Neural progenitor cell (in vitro differentiated cells): ENCODE results near the gene CACNA1B. TPM values are rescaled to one million over a fixed set of nuclear protein-coding genes. Genes with fewer than 3 reads are reported as not detected.

Source experiments
- DNase-seq: peaks from one replicate; pipeline ENCODE4 v3.0.0-alpha.2; 2016; ENCODE audit warnings: low spot score
- H2AFZ ChIP-seq: fragments of 200-600 bp; sonication (generic); replicated peaks from 2 replicates; pipeline ENCODE4 v1.6.1; 2016; ENCODE audit warnings: antibody characterized with exemption
- H3F3A ChIP-seq: fragments of 200-600 bp; sonication (generic); 2 replicates; pipeline ENCODE4 v1.6.1; 2016; ENCODE audit warnings: antibody characterized with exemption, low read depth
- H3K27ac ChIP-seq: fragments of 200-600 bp; sonication (generic); 2 replicates; pipeline ENCODE4 v1.5.1; 2016; ENCODE audit warnings: mild to moderate bottlenecking
- H3K27me3 ChIP-seq: fragments of 200-600 bp; sonication (generic); 2 replicates; pipeline ENCODE4 v1.6.1; 2016; ENCODE audit warnings: mild to moderate bottlenecking, moderate library complexity
- H3K36me3 ChIP-seq: fragments of 200-600 bp; sonication (generic); 2 replicates; pipeline ENCODE4 v1.5.1; 2016
- H3K4me1 ChIP-seq: fragments of 200-600 bp; sonication (generic); 2 replicates; pipeline ENCODE4 v1.6.1; 2016; ENCODE audit warnings: mixed run types
- H3K4me2 ChIP-seq: fragments of 200-600 bp; sonication (generic); 2 replicates; pipeline ENCODE4 v1.6.1; 2016
- H3K4me3 ChIP-seq: fragments of 200-600 bp; sonication (generic); 2 replicates; pipeline ENCODE4 v1.5.1; 2016
- H3K79me2 ChIP-seq: fragments of 200-600 bp; sonication (generic); 2 replicates; pipeline ENCODE4 v1.6.1; 2016; ENCODE audit warnings: low read depth
- H3K9ac ChIP-seq: fragments of 200-600 bp; sonication (generic); 2 replicates; pipeline ENCODE4 v1.6.1; 2016
- H3K9me3 ChIP-seq: fragments of 200-600 bp; sonication (generic); 2 replicates; pipeline ENCODE4 v1.5.1; 2016; ENCODE audit warnings: low read depth
- H4K20me1 ChIP-seq: fragments of 200-600 bp; sonication (generic); 2 replicates; pipeline ENCODE4 v1.6.1; 2016; ENCODE audit warnings: low read depth
- H3K27ac Mint-ChIP-seq: 3 replicates; pipeline ENCODE4 v1.8.0; 2021; ENCODE audit warnings: mixed read lengths
- H3K27me3 Mint-ChIP-seq: 2 replicates; pipeline ENCODE4 v1.8.0; 2022; ENCODE audit warnings: low read depth, mild to moderate bottlenecking, inconsistent platforms, moderate library complexity, mixed read lengths; ENCODE audit not compliant: insufficient read depth
- H3K36me3 Mint-ChIP-seq: 3 replicates; pipeline ENCODE4 v1.8.0; 2021; ENCODE audit warnings: mixed read lengths
- H3K4me1 Mint-ChIP-seq: 3 replicates; pipeline ENCODE4 v1.8.0; 2021; ENCODE audit warnings: mixed read lengths
- H3K4me3 Mint-ChIP-seq: 3 replicates; pipeline ENCODE4 v1.8.0; 2021; ENCODE audit warnings: mild to moderate bottlenecking, moderate library complexity, mixed read lengths
- H3K9me3 Mint-ChIP-seq: 3 replicates; pipeline ENCODE4 v1.8.0; 2020; ENCODE audit warnings: mixed read lengths
- CTCF ChIP-seq: fragments of 200-600 bp; sonication (generic); IDR thresholded peaks from 2 replicates; pipeline ENCODE4 v1.5.1; 2017; ENCODE audit warnings: antibody characterized with exemption, mild to moderate bottlenecking
- EZH2 ChIP-seq: fragments of 200-600 bp; sonication (generic); IDR thresholded peaks from 2 replicates; pipeline ENCODE4 v1.6.1; 2017; ENCODE audit warnings: antibody characterized with exemption, mild to moderate bottlenecking, moderate library complexity
- EZH2phosphoT487 ChIP-seq: fragments of 200-600 bp; sonication (generic); IDR thresholded peaks from 2 replicates; pipeline ENCODE4 v1.6.1; 2017; ENCODE audit warnings: antibody characterized with exemption
- total RNA-seq: library from RNA; depleted of rRNA; stranded (reverse); fragments of >200 nt; gene quantifications from 2 replicates; pipeline ENCODE4 v1.2.3, GENCODE V29; 2015; ENCODE audit warnings: low replicate concordance

CACNA1B gene
- total RNA-seq, 1 donor from 2014 or later, result 0.30 TPM

GRCh38 chr9:137833721-137834613 lies 43.6 kb upstream of the CACNA1B start:
- no peak for TF ChIP-seq CTCF
- TF ChIP-seq EZH2phosphoT487, result no peak
- no peak for TF ChIP-seq EZH2
- H3K27me3 Mint-ChIP-seq, result peaks cover 5% of the 10 kb centered on the region
- Histone ChIP-seq H3K27ac (no peak overlapping the region), H3K36me3 (no peaks in the 10 kb centered on the region), H3K9ac (no peak overlapping the region), H3F3A (no peaks in the 10 kb centered on the region), H3K4me3 (no peak overlapping the region), H2AFZ (no peak overlapping the region), H3K27me3 (no peaks in the 10 kb centered on the region), H4K20me1 (peaks cover 8% of the 10 kb centered on the region), H3K9me3 (no peaks in the 10 kb centered on the region), H3K79me2 (peaks cover 7% of the 10 kb centered on the region), H3K4me1 (no peaks in the 10 kb centered on the region), H3K4me2 (no peak overlapping the region)
- peaks cover 2% of the 10 kb centered on the region for H3K4me1 Mint-ChIP-seq
- no peak overlapping the region for H3K27ac Mint-ChIP-seq
- peaks cover 21% of the 10 kb centered on the region for H3K36me3 Mint-ChIP-seq
- H3K9me3 Mint-ChIP-seq, result no peaks in the 10 kb centered on the region
- no peak overlapping the region for H3K4me3 Mint-ChIP-seq
- no peak for DNase-seq

- H3K27ac ChIP-seq, result no peak overlapping the region
- H3K9ac ChIP-seq, result no peak overlapping the region
- Mint-ChIP-seq H3K4me3 (no peak overlapping the region), H3K4me1 (peaks cover 2% of the 10 kb centered on the region), H3K9me3 (no peaks in the 10 kb centered on the region), H3K27me3 (peaks cover 3% of the 10 kb centered on the region), H3K36me3 (peaks cover 15% of the 10 kb centered on the region), H3K27ac (no peak overlapping the region)
- no peak overlapping the region for H3K4me2 ChIP-seq
- DNase-seq, result no peak
- H3K9me3 ChIP-seq, result no peaks in the 10 kb centered on the region
- H3K4me3 ChIP-seq, result no peak overlapping the region
- no peaks in the 10 kb centered on the region for H3K36me3 ChIP-seq
- no peaks in the 10 kb centered on the region for H3K27me3 ChIP-seq
- H3K79me2 ChIP-seq, result no peaks in the 10 kb centered on the region
- no peaks in the 10 kb centered on the region for H4K20me1 ChIP-seq
- H3K4me1 ChIP-seq, result no peaks in the 10 kb centered on the region
- H3F3A ChIP-seq, result no peaks in the 10 kb centered on the region
- no peak overlapping the region for H2AFZ ChIP-seq
- TF ChIP-seq EZH2phosphoT487 (no peak), EZH2 (no peak)
Measured at GRCh38 chr9:137834846-137835546, 42.6 kb upstream of the CACNA1B start.

- DNase-seq, result no peak
- peaks cover 3% of the 10 kb centered on the region for H3K27me3 Mint-ChIP-seq
Measured at GRCh38 chr9:137836151-137836830, 41.3 kb upstream of the CACNA1B start.

More at GRCh38 chr9:137836151-137836830, 41.3 kb upstream of the CACNA1B start:
- no peaks in the 10 kb centered on the region for H4K20me1 ChIP-seq
- H3K9me3 ChIP-seq, result no peaks in the 10 kb centered on the region
- Mint-ChIP-seq H3K9me3 (peaks cover 2% of the 10 kb centered on the region), H3K4me3 (no peak overlapping the region), H3K36me3 (peaks cover 13% of the 10 kb centered on the region), H3K27ac (no peak overlapping the region), H3K4me1 (peaks cover 2% of the 10 kb centered on the region)
- H3K4me1 ChIP-seq, result no peaks in the 10 kb centered on the region
- H3K79me2 ChIP-seq, result no peaks in the 10 kb centered on the region
- no peak overlapping the region for H3K4me2 ChIP-seq
- no peak overlapping the region for H2AFZ ChIP-seq
- no peak overlapping the region for H3K27ac ChIP-seq
- no peaks in the 10 kb centered on the region for H3K36me3 ChIP-seq
- no peak for TF ChIP-seq CTCF
- TF ChIP-seq EZH2, result no peak
- TF ChIP-seq EZH2phosphoT487, result no peak
- H3K27me3 ChIP-seq, result no peaks in the 10 kb centered on the region
- no peak overlapping the region for H3K9ac ChIP-seq
- no peak overlapping the region for H3K4me3 ChIP-seq
- no peaks in the 10 kb centered on the region for H3F3A ChIP-seq
